Smooth muscle cell of the coronary artery (primary cell): ENCODE data around the gene LAMTOR2. TPM values are rescaled to one million over a fixed set of nuclear protein-coding genes. Genes with fewer than 3 reads are reported as not detected.

Experiments
- total RNA-seq: library from RNA; depleted of rRNA; stranded (reverse); fragments of >200 nt; gene quantifications from 2 replicates; pipeline ENCODE4 v1.2.3, GENCODE V29; 2014; ENCODE audit warnings: low replicate concordance

The LAMTOR2 gene
- 61.1 and 81.5 TPM in 2 replicates for total RNA-seq

DNA sequence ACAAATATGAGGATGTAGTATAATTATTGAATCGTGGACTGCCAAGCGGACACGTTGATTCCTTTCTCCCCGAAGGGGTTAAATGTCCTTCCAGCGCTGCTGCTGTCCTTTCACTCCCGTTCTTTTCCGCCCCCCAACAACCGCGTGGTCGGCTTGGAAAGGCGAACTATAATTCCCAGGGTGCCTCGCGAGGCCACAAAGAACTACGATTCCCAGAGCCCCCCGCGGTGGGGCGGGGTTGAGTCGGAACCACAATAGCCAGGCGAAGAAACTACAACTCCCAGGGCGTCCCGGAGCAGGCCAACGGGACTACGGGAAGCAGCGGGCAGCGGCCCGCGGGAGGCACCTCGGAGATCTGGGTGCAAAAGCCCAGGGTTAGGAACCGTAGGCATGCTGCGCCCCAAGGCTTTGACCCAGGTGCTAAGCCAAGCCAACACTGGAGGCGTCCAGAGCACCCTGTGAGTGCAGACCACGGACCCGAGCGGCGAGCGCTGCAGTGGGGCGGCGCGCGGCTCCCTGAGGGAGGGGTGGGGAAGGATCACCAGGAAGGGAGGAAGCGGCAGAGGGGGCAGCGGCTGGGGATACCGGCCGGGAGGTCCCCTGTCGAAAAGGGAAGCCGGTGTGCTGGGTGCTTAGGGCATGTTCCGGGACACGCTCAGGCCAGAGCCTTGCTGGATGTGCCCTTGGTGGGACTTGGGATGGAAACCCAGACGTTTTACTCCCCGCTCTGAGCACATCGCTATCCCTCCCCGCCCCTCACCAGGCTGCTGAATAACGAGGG, at the start of gene LAMTOR2:
LAMTOR2 (plus strand) TSS at position 283 of the 781 bp plus-strand sequence; CDS start at position 391, 108 bp downstream.

DNA sequence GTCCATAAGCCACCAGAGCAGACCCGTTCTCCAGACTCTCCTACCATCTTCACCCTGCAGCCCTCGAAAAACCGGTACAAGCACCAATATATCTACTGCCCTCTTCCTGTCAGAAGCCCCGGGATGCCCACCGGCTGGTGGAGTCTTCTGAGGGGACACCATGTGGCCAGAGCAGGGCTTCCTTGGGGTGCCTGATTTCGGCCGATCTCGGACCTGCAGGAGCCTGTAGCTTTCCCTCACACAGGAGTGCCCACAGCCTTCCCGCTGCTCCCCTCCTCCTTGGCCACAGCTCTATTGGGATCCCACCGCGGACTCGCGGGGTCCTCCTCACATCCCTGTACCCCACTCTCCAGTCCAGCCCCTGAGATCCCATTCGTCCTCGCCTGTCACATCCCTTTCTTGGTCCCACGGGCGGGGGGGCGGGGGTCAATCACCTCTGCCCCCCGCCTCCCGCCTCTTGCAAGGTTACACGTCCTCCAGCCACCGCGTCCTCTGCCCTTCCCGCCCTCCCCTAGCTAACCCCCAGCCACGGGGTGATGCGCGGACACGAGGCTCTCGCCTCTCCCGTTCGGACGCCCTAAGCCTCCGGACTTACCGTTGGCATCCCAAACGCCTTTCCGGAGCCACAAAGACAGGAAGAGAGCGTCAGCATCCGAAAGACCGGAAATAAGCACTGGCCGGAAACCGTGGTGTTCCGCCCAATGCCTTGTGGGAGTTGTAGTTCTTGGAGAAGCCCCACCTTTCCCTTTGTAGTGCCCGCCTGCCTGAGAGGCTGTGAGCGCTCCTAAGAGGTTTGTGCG, 34.1 kb upstream of the LAMTOR2 start, which contains the start of gene SSR2:
SSR2 (minus strand) TSS at position 659 of the 800 bp plus-strand sequence. CDS start 784 bp downstream, outside the sequence.

DNA sequence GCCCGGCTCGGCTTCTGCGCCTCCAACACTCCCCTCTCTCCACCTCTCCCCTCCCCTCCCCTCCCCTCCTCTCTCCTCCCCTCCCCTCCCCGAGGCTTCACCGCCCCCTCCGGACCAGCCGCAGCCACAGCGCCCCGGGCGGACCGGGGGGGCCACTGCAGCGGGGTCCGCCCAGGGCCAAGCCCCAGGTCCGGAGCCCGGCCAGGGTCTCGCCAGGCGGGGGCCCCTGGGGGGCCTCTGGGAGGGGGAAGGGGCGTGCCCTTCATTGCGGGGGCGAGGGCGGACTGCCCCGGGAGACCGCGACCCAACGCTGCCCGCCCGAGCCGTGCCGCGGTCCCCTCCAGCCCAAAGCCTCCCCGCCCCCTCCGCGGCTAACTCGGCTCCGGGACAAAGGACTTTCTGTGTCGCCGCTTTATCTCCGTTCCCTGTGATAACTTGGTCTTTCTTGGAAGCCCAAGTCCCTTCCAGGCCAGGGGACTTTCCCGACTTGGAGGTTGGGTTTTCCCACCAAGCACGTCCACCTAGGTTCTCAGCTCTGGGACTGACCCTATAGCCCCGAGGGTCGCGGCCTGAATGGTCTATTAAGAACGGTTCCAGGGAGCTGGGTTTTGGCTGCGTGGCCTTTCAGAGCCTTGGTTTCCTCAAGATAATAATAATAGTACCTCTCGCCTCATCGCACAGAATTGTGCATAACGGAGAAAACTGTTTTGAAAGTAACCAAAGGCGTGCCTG, 648 bp upstream of the LAMTOR2 start, which contains the start of gene UBQLN4:
UBQLN4 (minus strand) TSS at position 31 of the 732 bp plus-strand sequence. CDS start 97 bp downstream, outside the sequence.

DNA sequence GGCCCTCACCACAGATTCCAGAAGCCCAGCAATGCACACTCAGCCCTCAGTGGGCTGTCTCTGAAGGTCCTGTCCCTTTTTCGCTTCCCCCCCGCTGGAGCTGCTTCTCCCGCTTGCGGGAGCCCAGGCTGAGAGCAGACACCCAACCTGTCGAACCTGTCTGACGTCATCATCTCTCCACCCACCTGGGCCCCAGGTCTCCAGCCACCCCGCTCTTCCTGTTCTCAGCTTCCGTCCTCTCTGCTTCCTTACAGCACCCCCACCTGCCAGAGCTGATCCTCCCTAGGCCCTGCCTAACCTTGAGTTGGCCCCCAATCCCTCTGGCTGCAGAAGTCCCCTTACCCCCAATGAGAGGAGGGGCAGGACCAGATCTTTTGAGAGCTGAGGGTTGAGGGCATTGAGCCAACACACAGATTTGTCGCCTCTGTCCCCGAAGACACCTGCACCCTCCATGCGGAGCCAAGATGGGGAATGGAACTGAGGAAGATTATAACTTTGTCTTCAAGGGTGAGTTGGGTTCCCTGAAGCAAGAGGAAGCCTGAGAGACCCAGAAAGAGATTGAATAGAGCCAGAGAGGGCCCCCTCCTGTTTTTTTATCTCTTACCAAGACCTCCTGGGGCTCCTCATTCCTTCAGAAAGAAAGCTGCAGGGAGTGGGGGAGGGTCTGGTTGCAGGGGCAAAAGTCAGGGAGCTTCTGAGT, 6.5 kb downstream of the LAMTOR2 start, which contains the start of gene RAB25:
RAB25 (plus strand) TSS at position 224 of the 700 bp plus-strand sequence; CDS start at position 465, 241 bp downstream.

DNA sequence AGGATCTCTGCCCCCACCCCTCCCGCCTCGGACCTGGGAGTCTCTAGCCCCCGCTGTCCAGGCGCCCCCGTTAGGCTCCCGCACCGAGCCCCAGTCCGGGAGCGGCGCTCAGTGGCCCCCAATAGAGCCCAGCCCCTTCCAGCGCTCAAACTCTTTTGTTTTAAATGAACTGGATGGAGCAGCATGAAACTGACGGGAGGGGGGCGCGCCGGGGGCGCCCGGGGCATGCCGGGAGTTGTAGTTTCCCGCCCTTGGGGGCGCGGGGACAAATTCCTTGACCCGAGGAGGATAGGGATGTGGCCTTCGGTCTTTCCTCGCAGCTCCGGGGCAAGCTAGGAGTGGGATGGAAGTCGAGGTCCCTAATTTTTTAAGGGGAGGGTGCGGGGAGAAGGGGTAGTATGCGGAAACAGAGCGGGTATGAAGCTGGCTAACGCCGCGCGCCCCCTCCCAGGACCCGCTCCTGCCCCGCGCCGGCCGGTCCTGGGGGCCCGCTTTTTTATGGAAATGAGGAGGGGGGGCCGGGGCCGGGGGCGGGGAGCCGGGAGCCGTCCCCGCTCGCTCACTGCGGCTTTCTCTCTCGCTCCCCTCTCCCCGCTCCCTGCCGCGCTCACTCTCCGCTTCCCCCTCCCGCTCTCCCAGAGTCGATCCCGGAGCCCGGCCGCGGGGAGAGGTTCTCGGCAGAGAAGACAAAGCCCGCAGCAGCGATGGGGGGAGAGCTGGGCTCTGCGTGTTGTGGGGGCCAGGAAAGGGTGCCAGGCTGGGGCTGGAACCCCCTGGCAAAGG, 27.9 kb downstream of the LAMTOR2 start, which contains the start of gene MEX3A:
MEX3A (minus strand) TSS at position 157 of the 783 bp plus-strand sequence. CDS start 467 bp downstream, outside the sequence.

Other genes with a start within 250 kb of the LAMTOR2 start
- 20.2 and 21.2 TPM in 2 replicates for gene GON4L, start 197.6 kb upstream of the LAMTOR2 start, total RNA-seq
- 19.4 and 31.8 TPM in 2 replicates for gene SYT11, start 195.2 kb upstream of the LAMTOR2 start, total RNA-seq
- 37.9 and 49.6 TPM in 2 replicates for gene RIT1, start 143.4 kb upstream of the LAMTOR2 start, total RNA-seq
- 18.6 and 18.8 TPM in 2 replicates for gene KHDC4, start 120.4 kb upstream of the LAMTOR2 start, total RNA-seq
- gene RXFP4, start 113.1 kb upstream of the LAMTOR2 start, total RNA-seq: not detected in 2 replicates
- 88.8 and 153 TPM in 2 replicates for gene ARHGEF2, start 76.2 kb upstream of the LAMTOR2 start, total RNA-seq
- 445 and 519 TPM in 2 replicates for gene SSR2, start 33.8 kb upstream of the LAMTOR2 start, total RNA-seq
- gene UBQLN4, start 984 bp upstream of the LAMTOR2 start, total RNA-seq: 4.1 and 14.1 TPM in 2 replicates
- gene RAB25, start 6.4 kb downstream of the LAMTOR2 start, total RNA-seq: not detected in 2 replicates
- 0.47 and 4.7 TPM in 2 replicates for gene MEX3A, start 27.7 kb downstream of the LAMTOR2 start, total RNA-seq
- gene LMNA, start 59.9 kb downstream of the LAMTOR2 start, total RNA-seq: 928 and 1,753 TPM in 2 replicates
- gene SEMA4A, start 98.8 kb downstream of the LAMTOR2 start, total RNA-seq: 1.2 and 1.3 TPM in 2 replicates
- gene SLC25A44, start 139.3 kb downstream of the LAMTOR2 start, total RNA-seq: 4.1 and 6.8 TPM in 2 replicates
- 16.0 and 31.4 TPM in 2 replicates for gene PMF1, start 158.2 kb downstream of the LAMTOR2 start, total RNA-seq
- 0.23 TPM in 1 of 2 replicates, not detected in the other for gene BGLAP, start 187.4 kb downstream of the LAMTOR2 start, total RNA-seq
- 0.12 and 0.23 TPM in 2 replicates for gene PAQR6, start 193.3 kb downstream of the LAMTOR2 start, total RNA-seq
- 28.3 and 35.6 TPM in 2 replicates for gene SMG5, start 228.0 kb downstream of the LAMTOR2 start, total RNA-seq
- 1.4 and 1.9 TPM in 2 replicates for gene TMEM79, start 229.5 kb downstream of the LAMTOR2 start, total RNA-seq
- gene GLMP, start 240.9 kb downstream of the LAMTOR2 start, total RNA-seq: 50.2 and 68.2 TPM in 2 replicates
- 0.23 TPM in 2 replicates for gene VHLL, start 244.5 kb downstream of the LAMTOR2 start, total RNA-seq